Cardiac muscle cell (in vitro differentiated cells and primary cell): Measurements from ENCODE around the gene DNLZ. TPM values are rescaled to one million over a fixed set of nuclear protein-coding genes. Genes with fewer than 3 reads are reported as not detected.

ENCODE experiments used
- DNase-seq, 2 donors: peaks; one replicate each; pipeline versions ENCODE4 v3.0.0 to v3.0.0-alpha.2; 2010 to 2017; ENCODE audit warnings: low read depth in 1 of 2, low spot score in 1 of 2
- H3K27ac ChIP-seq: fragments of 200-600 bp; sonication (generic); 2 replicates; pipeline ENCODE4 v1.5.1; 2016
- H3K27me3 ChIP-seq: fragments of 200-600 bp; sonication (generic); 2 replicates; pipeline ENCODE4 v1.6.0; 2016; ENCODE audit warnings: control low read depth
- H3K36me3 ChIP-seq: fragments of 200-600 bp; sonication (generic); 2 replicates; pipeline ENCODE4 v1.5.1; 2016; ENCODE audit warnings: control low read depth
- H3K4me1 ChIP-seq: fragments of 200-600 bp; sonication (generic); 2 replicates; pipeline ENCODE4 v1.8.1; 2017; ENCODE audit warnings: low read depth, mild to moderate bottlenecking, mixed run types
- H3K4me3 ChIP-seq: fragments of 200-600 bp; sonication (generic); 2 replicates; pipeline ENCODE4 v1.5.1; 2016; ENCODE audit warnings: mild to moderate bottlenecking
- H3K9me3 ChIP-seq: fragments of 200-600 bp; sonication (generic); 2 replicates; pipeline ENCODE4 v1.5.1; 2017; ENCODE audit warnings: low read depth, mild to moderate bottlenecking, control low read depth
- polyA plus RNA-seq: library from polyadenylated mRNA; unstranded; fragments of >200 nt; fragmentation: Nextera tagmentation; extraction: Ambion mirVana; gene quantifications from 2 replicates; pipeline ENCODE4 v1.2.1, GENCODE V29; 2016
- total RNA-seq: library from RNA; depleted of rRNA; stranded (reverse); fragments of >200 nt; gene quantifications from 2 replicates; pipeline ENCODE4 v1.2.3, GENCODE V29; 2016
- TF ChIP-seq, protein P1 (sequence below): IDR thresholded peaks from 2 replicates; pipeline ENCODE4 v1.5.1; 2012; ENCODE audit warnings: low read depth, mild to moderate bottlenecking, low read length

DNLZ gene
- total and polyA plus RNA-seq, 2 experiments from 2014 or later, result 28.0 to 48.2 TPM

DNA sequence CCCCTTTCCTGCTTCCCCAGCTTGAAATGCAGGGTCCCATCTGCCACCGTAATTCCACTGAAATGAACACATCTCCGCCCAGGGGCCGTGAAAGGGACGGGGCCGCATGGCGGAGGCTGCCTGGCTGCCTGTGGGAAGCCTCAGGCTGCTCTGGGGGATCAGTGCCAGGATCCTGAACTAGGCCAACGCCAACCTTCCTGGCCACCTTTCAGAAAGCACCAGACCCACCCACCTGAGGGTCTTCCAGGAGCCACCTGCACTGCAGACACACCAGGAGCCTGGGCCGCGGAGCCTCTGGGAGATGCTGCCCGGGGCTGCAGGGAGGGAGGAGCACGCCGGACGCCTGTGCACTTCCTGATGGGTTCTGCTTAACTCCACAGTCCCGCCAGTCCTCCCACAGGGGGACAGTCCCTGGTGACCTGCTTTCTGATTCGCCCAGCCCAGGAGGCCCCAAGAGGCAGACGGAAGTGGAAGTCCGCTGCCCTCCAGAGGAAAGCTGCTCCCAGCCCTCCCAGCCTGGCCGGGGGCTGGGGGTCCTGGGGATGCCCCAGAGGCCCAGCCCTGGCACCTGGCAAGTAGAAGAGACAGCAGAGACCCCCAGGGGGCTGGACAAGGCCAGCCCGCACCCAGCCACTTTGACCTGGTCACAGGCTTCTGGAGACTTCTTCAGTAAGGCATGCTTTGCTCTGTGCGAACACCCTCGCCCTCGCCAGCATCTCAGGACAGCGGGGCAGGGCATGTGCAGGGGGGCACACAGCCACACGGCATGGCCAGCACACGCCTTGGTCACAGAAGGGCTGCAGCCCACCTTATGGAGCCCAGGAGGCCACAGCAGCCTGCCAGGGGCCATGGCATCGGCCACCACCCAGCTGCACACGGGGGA, 10.0 kb upstream of the DNLZ start, which contains the start of gene CARD9:
Gene CARD9, minus strand, starts transcription at position 370 of the 883 bp plus-strand sequence. CDS start 1,591 bp downstream, outside the sequence.
- Histone ChIP-seq H3K27me3 (no peaks in the 10 kb centered on the region), H3K9me3 (no peaks in the 10 kb centered on the region), H3K27ac (no peak within 1 kb of the TSS), H3K4me3 (no peak within 1 kb of the TSS), H3K36me3 (peaks cover 3% of the 10 kb centered on the region), H3K4me1 (no peaks in the 10 kb centered on the region)
- DNase-seq, result no peak
- TF ChIP-seq, protein P1, sequence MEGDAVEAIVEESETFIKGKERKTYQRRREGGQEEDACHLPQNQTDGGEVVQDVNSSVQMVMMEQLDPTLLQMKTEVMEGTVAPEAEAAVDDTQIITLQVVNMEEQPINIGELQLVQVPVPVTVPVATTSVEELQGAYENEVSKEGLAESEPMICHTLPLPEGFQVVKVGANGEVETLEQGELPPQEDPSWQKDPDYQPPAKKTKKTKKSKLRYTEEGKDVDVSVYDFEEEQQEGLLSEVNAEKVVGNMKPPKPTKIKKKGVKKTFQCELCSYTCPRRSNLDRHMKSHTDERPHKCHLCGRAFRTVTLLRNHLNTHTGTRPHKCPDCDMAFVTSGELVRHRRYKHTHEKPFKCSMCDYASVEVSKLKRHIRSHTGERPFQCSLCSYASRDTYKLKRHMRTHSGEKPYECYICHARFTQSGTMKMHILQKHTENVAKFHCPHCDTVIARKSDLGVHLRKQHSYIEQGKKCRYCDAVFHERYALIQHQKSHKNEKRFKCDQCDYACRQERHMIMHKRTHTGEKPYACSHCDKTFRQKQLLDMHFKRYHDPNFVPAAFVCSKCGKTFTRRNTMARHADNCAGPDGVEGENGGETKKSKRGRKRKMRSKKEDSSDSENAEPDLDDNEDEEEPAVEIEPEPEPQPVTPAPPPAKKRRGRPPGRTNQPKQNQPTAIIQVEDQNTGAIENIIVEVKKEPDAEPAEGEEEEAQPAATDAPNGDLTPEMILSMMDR, result no peak

GRCh38 chr9:136372561-136373299, 9.2 kb upstream of the DNLZ start:
- H3K27ac ChIP-seq, result no peak overlapping the region
- no peaks in the 10 kb centered on the region for H3K4me1 ChIP-seq
- peaks cover 3% of the 10 kb centered on the region for H3K36me3 ChIP-seq
- H3K9me3 ChIP-seq, result no peaks in the 10 kb centered on the region
- TF ChIP-seq, protein P1, result peak; percentile 32
- peak; percentile 19 to 85 for DNase-seq
- no peaks in the 10 kb centered on the region for H3K27me3 ChIP-seq
- no peak overlapping the region for H3K4me3 ChIP-seq

DNA sequence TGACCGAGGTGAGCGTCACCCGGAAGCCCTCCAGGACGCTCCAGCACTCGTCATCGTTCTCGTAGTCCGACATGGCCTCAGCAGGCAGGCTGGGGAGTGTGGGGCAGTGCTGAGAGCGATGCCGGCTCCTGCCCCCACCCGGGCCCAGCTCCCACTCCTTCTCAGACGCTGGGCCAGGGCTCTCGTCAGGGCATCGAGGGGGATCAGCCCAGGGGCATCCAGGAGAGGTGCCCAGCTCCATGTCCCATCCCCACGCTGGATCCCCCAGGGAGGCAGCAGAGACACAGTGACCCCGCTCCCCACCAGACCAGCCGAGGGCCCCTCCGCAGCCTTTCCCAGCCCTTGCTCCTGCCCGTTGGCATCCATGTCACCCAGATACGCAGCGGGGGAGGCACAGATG, 8.5 kb upstream of the DNLZ start:
- H3K36me3 ChIP-seq, result peaks cover 3% of the 10 kb centered on the region
- TF ChIP-seq, protein P1, result no peak
- no peak for DNase-seq
- no peaks in the 10 kb centered on the region for H3K27me3 ChIP-seq
- H3K4me1 ChIP-seq, result no peaks in the 10 kb centered on the region
- no peak overlapping the region for H3K27ac ChIP-seq
- no peak overlapping the region for H3K4me3 ChIP-seq
- H3K9me3 ChIP-seq, result no peaks in the 10 kb centered on the region

GRCh38 chr9:136371533-136371880, 8.0 kb upstream of the DNLZ start:
- Histone ChIP-seq H3K36me3 (peaks cover 3% of the 10 kb centered on the region), H3K27ac (no peak overlapping the region), H3K27me3 (no peaks in the 10 kb centered on the region), H3K4me3 (no peak overlapping the region), H3K4me1 (no peaks in the 10 kb centered on the region), H3K9me3 (no peaks in the 10 kb centered on the region)
- no peak for DNase-seq
- TF ChIP-seq, protein P1, result no peak

- TF ChIP-seq, protein P1, result no peak
- H3K4me3 ChIP-seq, result no peak overlapping the region
- H3K9me3 ChIP-seq, result no peaks in the 10 kb centered on the region
- H3K4me1 ChIP-seq, result no peaks in the 10 kb centered on the region
- H3K27ac ChIP-seq, result no peak overlapping the region
- peaks cover 3% of the 10 kb centered on the region for H3K36me3 ChIP-seq
- no peak for DNase-seq
- no peaks in the 10 kb centered on the region for H3K27me3 ChIP-seq
These were observed 7.4 kb upstream of the DNLZ start for GRCh38 chr9:136370687-136371532.
